Loucy (cell line): ENCODE results near the gene PSEN1.

Source experiments
- CTCF ChIP-seq: fragments of 200-600 bp; sonication (generic); conservative IDR thresholded peaks from 2 replicates; pipeline ENCODE4 v1.5.1; 2014; ENCODE audit warnings: mild to moderate bottlenecking, antibody characterized with exemption, low read length
- EZH2phosphoT487 ChIP-seq: fragments of 200-600 bp; IDR thresholded peaks from 2 replicates; pipeline ENCODE4 v1.6.1; 2018; ENCODE audit warnings: antibody characterized with exemption, mild to moderate bottlenecking, moderate library complexity, borderline replicate concordance

- TF ChIP-seq CTCF (no peak), EZH2phosphoT487 (no peak)
Observed at GRCh38 chr14:73252491-73253322, 116.4 kb downstream of the PSEN1 start.
